K562 (cell line): ENCODE results near the gene PUM1. TPM values are rescaled to one million over a fixed set of nuclear protein-coding genes. Genes with fewer than 3 reads are reported as not detected.

ENCODE experiments used
- GABPA ChIP-seq: fragments of 200-800 bp; sonication (Bioruptor generic); conservative IDR thresholded peaks from 2 replicates; pipeline ENCODE4 v1.6.1; 2016; ENCODE audit warnings: low read depth, missing genetic modification characterization, missing compliant biosample characterization
- HIVEP1 ChIP-seq: fragments of 250-450 bp; sonication (Bioruptor Pico); IDR thresholded peaks from 2 replicates; pipeline ENCODE4 v1.4.0; 2020; ENCODE audit warnings: mild to moderate bottlenecking
- KLF6 ChIP-seq: fragments of 250-450 bp; sonication (Bioruptor Pico); IDR thresholded peaks from 2 replicates; pipeline ENCODE4 v1.4.0; 2020; ENCODE audit warnings: mild to moderate bottlenecking, moderate library complexity, borderline replicate concordance
- MAFK ChIP-seq: IDR thresholded peaks from 2 replicates; pipeline ENCODE4 v1.6.1; 2011; ENCODE audit warnings: low read length, improper control_type of control experiment
- POLR2H ChIP-seq: IDR thresholded peaks from 2 replicates; pipeline ENCODE4 v1.6.1; 2016; ENCODE audit warnings: missing genetic modification characterization, low read depth, mild to moderate bottlenecking, control low read depth, missing compliant biosample characterization, moderate library complexity
- RBBP5 ChIP-seq: fragments of 200-600 bp; sonication (generic); IDR thresholded peaks from 2 replicates; pipeline ENCODE4 v1.6.1; 2012; ENCODE audit warnings: borderline replicate concordance, mild to moderate bottlenecking, low read length, control low read depth, inconsistent platforms; ENCODE audit not compliant: insufficient read depth, poor library complexity, severe bottlenecking
- RBFOX2 ChIP-seq: fragments of 200-400 bp; formaldehyde crosslinking; IDR thresholded peaks from 2 replicates; pipeline ENCODE4 v1.6.1; 2017; ENCODE audit warnings: low read depth, mild to moderate bottlenecking, low read length, moderate library complexity
- RHOXF2B ChIP-seq: fragments of 250-450 bp; sonication (Bioruptor Pico); conservative IDR thresholded peaks from 2 replicates; pipeline ENCODE4 v1.5.1; 2021
- TAF7 ChIP-seq: fragments of 450-650 bp; IDR thresholded peaks from 2 replicates; pipeline ENCODE4 v1.6.1; 2016; ENCODE audit warnings: missing genetic modification characterization, missing compliant biosample characterization
- ZFP91 ChIP-seq: sonication (generic); formaldehyde crosslinking; IDR thresholded peaks from 2 replicates; pipeline ENCODE4 v1.8.0; 2022; ENCODE audit warnings: mild to moderate bottlenecking, missing genetic modification reagents
- ZNF140 ChIP-seq: fragments of 250-450 bp; sonication (Bioruptor Pico); IDR thresholded peaks from 2 replicates; pipeline ENCODE4 v1.8.0; 2021; ENCODE audit warnings: moderate library complexity, mild to moderate bottlenecking, inconsistent platforms
- ZSCAN32 ChIP-seq: fragments of 450-650 bp; formaldehyde crosslinking; IDR thresholded peaks from 2 replicates; pipeline ENCODE4 v1.4.0; 2020; ENCODE audit warnings: mild to moderate bottlenecking, moderate library complexity
- polyA plus RNA-seq, 8 experiments: library from polyadenylated mRNA; depleted of rRNA in 4 of 8; stranded (reverse) in 5 of 8; unstranded in 3 of 8; fragments of >200 nt; fragmentation: Nextera tagmentation in 2 of 8; fragmentation: Illumina TruSeq in 1 of 8; extraction: Ambion mirVana in 2 of 8; extraction: Trizol in 1 of 8; gene quantifications; 2 replicates each; pipeline versions ENCODE4 v1.2.1 to v1.2.3, GENCODE V29; 2011 to 2014; ENCODE audit warnings: inconsistent platforms in 1 of 8, missing spikeins in 1 of 8
- total RNA-seq, 7 experiments: library from RNA; depleted of rRNA in 6 of 7; stranded (reverse); fragments of >200 nt in 6 of 7; fragmentation: Illumina TruSeq in 2 of 7; extraction: Trizol in 2 of 7; gene quantifications; 2 replicates each; pipeline versions ENCODE4 v1.2.1 to v1.2.3, GENCODE V29; 2011 to 2021; ENCODE audit warnings: low replicate concordance in 1 of 7
- TF ChIP-seq, protein P1 (sequence below): fragments of 450-650 bp; IDR thresholded peaks from 2 replicates; pipeline ENCODE4 v1.6.1; 2016; ENCODE audit warnings: mild to moderate bottlenecking, moderate library complexity

The PUM1 gene
- total and polyA plus RNA-seq, 9 of the 15 experiments (the other 6 are each of a cell fraction or from before 2014, with no cell fraction given) = 37.7 to 104 (median 55.7) TPM

- TF ChIP-seq, protein P1, sequence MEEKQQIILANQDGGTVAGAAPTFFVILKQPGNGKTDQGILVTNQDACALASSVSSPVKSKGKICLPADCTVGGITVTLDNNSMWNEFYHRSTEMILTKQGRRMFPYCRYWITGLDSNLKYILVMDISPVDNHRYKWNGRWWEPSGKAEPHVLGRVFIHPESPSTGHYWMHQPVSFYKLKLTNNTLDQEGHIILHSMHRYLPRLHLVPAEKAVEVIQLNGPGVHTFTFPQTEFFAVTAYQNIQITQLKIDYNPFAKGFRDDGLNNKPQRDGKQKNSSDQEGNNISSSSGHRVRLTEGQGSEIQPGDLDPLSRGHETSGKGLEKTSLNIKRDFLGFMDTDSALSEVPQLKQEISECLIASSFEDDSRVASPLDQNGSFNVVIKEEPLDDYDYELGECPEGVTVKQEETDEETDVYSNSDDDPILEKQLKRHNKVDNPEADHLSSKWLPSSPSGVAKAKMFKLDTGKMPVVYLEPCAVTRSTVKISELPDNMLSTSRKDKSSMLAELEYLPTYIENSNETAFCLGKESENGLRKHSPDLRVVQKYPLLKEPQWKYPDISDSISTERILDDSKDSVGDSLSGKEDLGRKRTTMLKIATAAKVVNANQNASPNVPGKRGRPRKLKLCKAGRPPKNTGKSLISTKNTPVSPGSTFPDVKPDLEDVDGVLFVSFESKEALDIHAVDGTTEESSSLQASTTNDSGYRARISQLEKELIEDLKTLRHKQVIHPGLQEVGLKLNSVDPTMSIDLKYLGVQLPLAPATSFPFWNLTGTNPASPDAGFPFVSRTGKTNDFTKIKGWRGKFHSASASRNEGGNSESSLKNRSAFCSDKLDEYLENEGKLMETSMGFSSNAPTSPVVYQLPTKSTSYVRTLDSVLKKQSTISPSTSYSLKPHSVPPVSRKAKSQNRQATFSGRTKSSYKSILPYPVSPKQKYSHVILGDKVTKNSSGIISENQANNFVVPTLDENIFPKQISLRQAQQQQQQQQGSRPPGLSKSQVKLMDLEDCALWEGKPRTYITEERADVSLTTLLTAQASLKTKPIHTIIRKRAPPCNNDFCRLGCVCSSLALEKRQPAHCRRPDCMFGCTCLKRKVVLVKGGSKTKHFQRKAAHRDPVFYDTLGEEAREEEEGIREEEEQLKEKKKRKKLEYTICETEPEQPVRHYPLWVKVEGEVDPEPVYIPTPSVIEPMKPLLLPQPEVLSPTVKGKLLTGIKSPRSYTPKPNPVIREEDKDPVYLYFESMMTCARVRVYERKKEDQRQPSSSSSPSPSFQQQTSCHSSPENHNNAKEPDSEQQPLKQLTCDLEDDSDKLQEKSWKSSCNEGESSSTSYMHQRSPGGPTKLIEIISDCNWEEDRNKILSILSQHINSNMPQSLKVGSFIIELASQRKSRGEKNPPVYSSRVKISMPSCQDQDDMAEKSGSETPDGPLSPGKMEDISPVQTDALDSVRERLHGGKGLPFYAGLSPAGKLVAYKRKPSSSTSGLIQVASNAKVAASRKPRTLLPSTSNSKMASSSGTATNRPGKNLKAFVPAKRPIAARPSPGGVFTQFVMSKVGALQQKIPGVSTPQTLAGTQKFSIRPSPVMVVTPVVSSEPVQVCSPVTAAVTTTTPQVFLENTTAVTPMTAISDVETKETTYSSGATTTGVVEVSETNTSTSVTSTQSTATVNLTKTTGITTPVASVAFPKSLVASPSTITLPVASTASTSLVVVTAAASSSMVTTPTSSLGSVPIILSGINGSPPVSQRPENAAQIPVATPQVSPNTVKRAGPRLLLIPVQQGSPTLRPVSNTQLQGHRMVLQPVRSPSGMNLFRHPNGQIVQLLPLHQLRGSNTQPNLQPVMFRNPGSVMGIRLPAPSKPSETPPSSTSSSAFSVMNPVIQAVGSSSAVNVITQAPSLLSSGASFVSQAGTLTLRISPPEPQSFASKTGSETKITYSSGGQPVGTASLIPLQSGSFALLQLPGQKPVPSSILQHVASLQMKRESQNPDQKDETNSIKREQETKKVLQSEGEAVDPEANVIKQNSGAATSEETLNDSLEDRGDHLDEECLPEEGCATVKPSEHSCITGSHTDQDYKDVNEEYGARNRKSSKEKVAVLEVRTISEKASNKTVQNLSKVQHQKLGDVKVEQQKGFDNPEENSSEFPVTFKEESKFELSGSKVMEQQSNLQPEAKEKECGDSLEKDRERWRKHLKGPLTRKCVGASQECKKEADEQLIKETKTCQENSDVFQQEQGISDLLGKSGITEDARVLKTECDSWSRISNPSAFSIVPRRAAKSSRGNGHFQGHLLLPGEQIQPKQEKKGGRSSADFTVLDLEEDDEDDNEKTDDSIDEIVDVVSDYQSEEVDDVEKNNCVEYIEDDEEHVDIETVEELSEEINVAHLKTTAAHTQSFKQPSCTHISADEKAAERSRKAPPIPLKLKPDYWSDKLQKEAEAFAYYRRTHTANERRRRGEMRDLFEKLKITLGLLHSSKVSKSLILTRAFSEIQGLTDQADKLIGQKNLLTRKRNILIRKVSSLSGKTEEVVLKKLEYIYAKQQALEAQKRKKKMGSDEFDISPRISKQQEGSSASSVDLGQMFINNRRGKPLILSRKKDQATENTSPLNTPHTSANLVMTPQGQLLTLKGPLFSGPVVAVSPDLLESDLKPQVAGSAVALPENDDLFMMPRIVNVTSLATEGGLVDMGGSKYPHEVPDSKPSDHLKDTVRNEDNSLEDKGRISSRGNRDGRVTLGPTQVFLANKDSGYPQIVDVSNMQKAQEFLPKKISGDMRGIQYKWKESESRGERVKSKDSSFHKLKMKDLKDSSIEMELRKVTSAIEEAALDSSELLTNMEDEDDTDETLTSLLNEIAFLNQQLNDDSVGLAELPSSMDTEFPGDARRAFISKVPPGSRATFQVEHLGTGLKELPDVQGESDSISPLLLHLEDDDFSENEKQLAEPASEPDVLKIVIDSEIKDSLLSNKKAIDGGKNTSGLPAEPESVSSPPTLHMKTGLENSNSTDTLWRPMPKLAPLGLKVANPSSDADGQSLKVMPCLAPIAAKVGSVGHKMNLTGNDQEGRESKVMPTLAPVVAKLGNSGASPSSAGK = peak; percentile 55; the same call in 1 of the 2 replicates
- TF ChIP-seq GABPA (tag) = 0 out of 2 replicates have a peak, but pooled peaks have one; percentile 22
- 0 out of 2 replicates have a peak, but pooled peaks have one; percentile 31 for TF ChIP-seq HIVEP1
- TF ChIP-seq ZNF140 (CRISPR knock-in tag) = no peak
- TF ChIP-seq RBFOX2 = peak; percentile 60
- 0 out of 2 replicates have a peak, but pooled peaks have one; percentile 14 for TF ChIP-seq RHOXF2B
- 0 out of 2 replicates have a peak, but pooled peaks have one; percentile 3 for TF ChIP-seq MAFK
- TF ChIP-seq TAF7 (tag) = 0 out of 2 replicates have a peak, but pooled peaks have one; percentile 9
- peak; percentile 57; the same call in 1 of the 2 replicates for TF ChIP-seq POLR2H
- peak; percentile 50; the same call in 1 of the 2 replicates for TF ChIP-seq KLF6
- TF ChIP-seq RBBP5 = peak; percentile 41
- 0 out of 2 replicates have a peak, but pooled peaks have one; percentile 38 for TF ChIP-seq ZFP91 (CRISPR knock-in tag)
- peak; percentile 86 for TF ChIP-seq ZSCAN32 (CRISPR knock-in tag)
Measured at GRCh38 chr1:30895944-30896660, 169.4 kb downstream of the PUM1 start (continued).
